CD4-positive, alpha-beta T cell treated with Interferon alpha-2 for 1 hour (primary cell): ENCODE measurements around the gene USP1.
A peak's percentile ranks its signal among the peaks of the same experiment; 100 is the strongest.

Experiments used
- DNase-seq, 2 donors: peaks; one replicate each; pipeline ENCODE4 v3.0.0-alpha.2; 2020 to 2022

USP1 gene

DNA sequence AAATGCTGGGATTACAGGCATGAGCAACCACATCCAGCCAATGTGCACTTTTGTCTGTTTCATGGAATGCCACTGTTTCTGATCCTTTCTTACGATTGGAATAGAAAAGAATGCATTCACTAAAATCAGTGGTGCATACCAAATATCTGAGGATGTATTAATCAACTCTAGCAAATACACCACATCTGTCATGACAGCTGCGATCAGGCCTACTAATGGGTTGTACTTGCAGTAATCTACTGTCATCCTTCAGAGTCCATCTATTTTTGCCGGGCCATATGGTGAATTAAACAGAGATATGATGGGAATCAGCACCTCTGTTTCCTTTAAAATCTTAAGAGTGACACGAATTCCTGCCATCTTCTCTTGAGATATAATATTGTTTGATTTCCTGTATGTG is 8.5 kb upstream of the USP1 start:
- no peak for DNase-seq

GRCh38 chr1:62429581-62429980 is 7.3 kb upstream of the USP1 start:
- DNase-seq, result no peak

DNA sequence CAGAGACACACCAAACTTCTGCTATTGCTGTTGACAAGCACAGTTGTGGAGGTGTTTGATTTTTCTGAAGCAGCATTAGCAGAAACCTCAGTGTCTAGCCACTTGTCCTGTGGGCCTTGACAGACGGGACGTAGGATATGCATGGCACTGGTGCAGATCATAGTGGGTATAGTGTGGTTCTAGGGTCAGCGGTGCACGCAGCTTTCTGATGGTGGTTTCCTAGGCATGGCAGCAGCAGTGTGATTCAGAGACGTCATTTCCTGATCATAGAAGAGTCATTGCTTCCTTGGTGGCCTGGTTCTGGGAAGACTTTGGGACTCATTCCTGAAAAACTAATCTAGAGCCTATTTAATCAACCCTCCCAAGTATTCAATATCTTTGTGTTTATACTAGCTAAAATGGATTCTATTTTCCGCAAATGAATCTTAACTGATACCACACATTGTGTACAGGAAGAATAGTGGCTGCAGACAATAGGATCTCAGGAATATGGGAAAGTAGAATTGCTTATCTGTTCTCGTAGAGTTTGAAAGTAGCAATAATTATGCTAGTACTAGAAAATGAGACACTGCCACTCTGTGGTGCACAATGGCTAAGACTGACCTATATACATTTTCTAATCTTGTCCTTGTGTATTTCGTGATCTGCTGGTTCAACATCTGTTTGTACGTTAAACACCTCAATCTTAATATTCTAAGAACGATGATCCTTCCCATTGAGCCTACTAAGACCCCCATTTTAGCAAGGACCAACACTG is 2.8 kb upstream of the USP1 start:
- DNase-seq, result no peak

- DNase-seq, result no peak
Measured at GRCh38 chr1:62434618-62435001, 2.2 kb upstream of the USP1 start.

DNA sequence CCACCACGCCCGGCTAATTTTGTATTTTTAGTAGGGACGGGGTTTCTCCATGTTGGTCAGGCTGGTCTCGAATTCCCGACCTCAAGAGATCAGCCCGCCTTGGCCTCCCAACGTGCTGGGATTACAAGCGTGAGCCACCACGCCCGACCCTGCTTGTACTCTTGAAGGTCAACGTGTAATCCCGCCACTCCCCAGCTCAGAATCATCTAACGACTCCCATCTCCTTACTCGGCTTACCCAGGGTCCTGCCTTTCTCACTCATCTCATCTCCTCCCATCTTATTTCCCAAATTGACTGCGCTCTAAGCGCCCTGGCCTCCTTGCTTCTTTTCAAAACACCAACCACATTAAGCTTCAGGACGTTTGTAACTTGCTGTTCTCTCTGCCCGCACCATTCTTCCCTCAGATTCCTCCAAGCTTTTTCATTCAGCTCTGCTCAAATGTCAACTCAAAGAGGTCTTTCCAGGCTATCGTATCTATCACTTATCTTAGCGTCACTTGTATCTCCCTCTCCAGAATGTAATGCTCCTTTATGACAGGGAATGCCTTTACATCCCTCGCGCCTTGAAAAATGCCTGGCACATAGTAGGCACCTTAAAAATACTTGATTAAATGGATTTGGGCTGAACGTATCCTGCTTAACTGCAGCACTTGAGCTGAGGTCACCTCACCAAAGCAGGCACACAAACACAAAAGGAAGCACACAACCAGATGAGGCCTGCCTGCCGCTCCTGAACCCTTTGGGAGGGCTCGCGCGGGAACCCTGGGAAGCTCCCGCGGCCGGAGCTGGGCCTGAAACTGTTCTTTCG is 1.4 kb upstream of the USP1 start:
- DNase-seq, result no peak

- DNase-seq, result peak in 1 of 2 donors; percentile 99
Measured at GRCh38 chr1:62436039-62436465, 797 bp upstream of the USP1 start.

DNA sequence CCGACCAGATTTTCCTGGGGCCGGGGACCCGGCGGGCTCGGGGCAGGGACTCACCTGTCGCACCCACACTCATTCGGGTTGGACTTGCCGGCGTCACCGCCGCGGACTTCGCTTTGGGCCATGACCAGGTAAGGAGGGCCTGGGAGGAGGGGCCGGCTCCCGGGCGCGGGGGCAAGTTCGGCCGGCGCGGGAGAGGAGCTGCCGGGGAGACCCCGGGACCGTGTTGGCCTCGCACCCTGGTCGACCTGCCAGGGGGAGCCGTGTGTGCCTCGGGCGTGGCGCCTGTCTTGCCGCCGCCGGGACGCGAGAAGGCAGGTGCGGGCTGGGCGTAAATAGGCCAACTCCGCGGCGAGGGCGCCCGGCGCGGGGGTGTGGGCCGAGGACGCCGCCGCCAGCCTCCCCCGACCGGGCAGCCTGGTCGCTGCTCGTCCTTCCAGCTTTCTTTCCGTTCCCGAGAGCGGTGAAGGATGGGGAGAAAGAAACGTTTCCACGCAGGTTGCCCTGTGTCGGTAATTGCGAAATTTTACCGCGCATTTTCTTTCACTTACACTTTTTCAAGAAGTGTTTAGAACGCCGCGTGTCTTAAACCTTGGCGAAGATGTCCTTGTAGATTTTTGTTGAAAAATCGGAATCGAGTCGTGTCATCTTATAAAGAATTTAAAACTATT is 558 bp downstream of the USP1 start:
- DNase-seq, result peak; percentile 17 to 46

DNA sequence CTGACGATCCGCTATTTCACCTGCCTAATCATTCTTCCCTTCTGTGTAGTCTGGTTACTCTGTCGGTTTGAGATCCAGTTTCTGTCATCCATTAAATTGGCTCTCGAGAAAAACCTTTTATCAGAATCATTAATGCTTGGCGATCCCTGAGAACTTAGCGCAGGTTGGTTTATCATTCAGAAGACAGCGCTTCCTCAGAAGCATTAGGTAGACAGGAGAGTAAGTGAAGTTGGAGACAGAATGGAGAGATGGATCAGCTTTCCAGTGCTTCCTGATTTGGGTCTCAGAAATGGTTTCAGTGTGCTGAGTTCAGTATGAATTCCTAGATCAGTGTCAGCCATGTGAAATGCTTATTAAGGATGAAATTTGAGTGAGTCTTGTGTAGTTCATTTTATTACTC is 1.3 kb downstream of the USP1 start:
- DNase-seq, result peak in 1 of 2 donors; percentile 14

DNA sequence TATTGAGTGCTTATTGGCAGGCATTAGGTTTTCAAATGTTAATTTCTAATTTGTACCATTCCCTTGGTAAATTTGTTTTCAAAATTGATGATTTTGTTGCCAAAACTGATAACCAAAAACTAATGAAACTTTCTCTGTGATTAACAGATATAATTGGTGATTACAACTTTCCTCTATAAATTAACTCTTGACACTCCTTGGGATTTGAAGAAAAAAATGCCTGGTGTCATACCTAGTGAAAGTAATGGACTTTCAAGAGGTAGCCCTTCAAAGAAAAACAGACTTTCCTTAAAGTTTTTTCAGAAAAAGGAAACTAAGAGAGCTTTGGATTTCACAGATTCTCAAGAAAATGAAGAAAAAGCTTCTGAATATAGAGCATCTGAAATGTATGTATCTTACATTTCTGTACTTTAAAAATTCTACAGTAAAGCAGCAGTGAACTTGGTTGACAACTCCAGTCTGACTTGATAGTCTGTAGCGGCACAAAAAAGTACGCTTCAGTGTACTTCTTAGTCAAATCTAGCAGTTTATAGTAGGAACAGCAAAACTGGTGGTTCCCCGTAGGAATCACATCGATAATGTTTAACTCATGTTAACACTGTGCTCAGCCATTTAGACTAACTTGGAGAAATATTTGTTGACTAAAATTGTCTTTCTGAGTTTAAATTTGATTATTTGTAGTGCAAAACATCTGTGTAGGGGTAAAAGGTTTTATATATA is 3.0 kb downstream of the USP1 start:
- DNase-seq, result peak in 1 of 2 donors; percentile 18

- no peak for DNase-seq
Measured at GRCh38 chr1:62444701-62445100, 7.9 kb downstream of the USP1 start.

DNA sequence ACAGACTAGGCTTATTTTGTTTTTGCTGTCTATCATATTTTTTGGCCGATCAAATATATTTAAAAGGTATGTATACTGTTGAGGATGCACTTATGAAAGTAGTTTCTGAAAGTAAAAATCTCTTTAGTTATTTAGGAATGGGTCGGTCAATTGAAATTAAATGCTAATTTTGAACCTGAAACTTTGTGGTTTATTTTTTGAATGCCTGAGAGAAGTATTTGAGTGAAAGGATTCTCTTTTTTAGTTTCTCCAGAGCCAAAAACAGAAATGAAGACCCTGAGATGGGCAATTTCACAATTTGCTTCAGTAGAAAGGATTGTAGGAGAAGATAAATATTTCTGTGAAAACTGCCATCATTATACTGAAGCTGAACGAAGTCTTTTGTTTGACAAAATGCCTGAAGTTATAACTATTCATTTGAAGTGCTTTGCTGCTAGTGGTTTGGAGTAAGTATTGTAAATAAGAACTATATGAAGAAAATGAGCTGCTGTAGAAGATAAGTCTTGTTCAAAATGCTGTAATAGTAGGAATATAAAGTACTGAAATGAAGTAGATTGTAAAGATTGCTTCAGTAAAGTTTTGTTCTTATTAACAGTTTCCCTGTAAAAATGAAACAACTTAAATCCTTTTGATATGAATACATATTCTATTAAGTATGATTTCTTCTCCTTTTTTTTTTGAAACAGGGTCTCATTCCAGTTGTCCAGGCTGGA is 11.5 kb downstream of the USP1 start:
- DNase-seq, result no peak

- peak in 1 of 2 donors; percentile 13 for DNase-seq
Measured at GRCh38 chr1:62450301-62450700, 13.5 kb downstream of the USP1 start.

DNA sequence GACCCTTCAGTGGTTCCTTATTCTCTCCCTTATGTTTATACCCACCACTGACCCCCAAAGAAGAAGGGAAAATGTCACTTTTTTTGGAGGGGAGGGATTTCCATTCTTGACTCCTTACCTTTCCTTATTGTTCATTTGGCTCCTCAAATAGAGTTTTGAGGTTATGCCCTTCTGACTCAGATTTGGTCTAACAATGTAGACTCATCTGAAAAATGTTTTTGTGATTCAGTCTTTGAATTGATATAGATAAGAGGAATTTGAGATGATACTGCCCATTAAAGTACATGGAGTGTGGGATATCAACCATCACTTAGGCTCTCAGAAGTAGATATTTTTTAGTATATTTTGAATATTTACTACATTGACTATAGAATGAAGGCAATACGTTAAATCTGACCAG is 16.1 kb downstream of the USP1 start:
- no peak for DNase-seq

DNA sequence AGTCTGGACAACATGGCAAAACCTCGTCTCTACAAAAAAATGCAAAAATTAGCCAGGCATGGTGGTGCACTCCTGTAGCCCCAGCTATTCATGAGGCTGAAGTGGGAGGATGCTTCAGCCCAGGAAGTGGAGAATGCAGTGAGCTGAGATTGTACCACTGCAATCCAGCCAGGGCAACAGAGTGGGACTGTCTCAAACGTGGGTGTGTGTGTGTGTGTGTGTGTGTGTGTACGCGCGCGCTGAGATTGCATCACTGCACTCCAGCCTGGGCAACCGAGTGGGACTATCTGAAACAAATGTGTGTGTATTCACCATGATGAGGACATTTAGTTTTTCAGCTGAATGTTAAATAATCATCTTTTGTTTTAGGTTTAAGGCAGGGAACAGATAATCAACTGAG is 21.1 kb downstream of the USP1 start:
- DNase-seq, result no peak

DNA sequence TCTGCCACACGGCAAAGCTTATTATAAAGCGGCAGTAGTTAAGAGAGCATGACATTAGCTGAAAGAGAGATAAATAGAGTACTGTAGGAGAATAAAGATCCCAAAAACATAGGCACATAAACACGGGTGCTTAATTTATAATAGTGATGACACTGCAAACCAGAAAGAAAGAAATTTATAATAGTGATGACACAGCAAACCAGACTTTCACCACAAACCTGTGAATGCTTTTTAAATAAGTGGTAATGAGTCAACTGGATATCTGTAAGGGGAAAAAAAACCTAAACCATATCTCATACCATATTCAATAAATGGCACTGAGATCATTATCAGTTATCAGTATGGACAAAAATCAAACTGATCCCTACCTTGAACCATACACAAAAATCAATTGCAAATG is 25.5 kb downstream of the USP1 start:
- no peak for DNase-seq

GRCh38 chr1:62467092-62467491 is 30.2 kb downstream of the USP1 start:
- DNase-seq, result no peak

GRCh38 chr1:62476525-62477219 is 39.8 kb downstream of the USP1 start:
- DNase-seq, result no peak

DNA sequence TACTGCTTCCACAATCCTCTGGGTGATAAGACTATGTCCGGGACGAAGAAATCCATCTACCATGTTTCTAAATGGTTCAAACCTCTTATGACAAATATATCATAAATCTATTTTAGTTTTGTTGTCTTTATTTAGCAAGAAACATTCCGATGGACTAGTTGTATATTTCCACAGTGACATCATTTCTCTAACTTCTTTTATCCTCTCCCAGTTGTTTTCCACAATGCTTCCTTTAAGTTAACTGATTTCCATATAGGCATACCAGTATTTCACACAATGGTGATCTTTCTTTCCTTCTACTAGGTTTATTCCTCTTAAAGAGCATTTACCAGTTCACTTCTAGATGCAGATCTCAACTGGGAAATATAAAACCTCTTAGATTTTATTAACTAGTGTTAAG is 44.8 kb downstream of the USP1 start:
- DNase-seq, result no peak

GRCh38 chr1:62484824-62485468 is 48.1 kb downstream of the USP1 start:
- no peak for DNase-seq

DNA sequence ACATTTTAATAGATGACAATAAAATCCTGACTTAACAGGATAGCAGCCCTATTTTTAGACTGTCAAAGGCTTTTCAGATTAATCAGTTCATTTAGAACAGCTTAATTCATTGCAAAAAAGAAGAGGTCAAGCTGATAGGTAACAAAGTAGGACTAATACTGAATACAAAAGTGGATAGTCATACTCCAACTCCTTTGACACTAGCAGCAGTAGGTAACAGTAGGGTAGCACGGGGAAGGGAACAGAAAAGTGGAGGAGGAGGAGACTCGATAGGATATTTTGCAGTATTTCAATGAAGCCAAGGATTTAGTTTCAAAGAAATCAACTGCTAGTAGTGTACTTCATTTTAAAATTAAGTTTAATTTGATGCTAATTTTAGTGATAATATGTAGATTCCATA is 51.1 kb downstream of the USP1 start:
- DNase-seq, result no peak

DNA sequence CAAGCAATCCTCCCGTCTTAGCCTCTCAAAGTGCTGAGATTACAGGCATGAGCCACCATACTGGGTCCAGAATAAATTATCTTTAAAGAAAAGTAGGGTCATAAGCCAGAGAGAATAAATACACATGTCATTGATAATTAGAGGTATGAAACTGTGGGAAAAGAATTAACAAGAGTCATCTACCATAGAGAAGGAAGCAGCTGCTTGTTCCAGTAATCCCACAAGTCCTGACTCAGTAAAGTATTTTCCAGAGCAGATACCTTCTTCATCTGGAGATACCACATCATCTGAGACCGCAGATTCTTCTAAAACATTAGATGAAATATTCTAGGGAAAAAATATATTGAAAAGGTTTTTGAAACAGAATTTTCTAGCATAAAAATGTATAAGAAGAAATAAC is 55.7 kb downstream of the USP1 start:
- no peak for DNase-seq
